NCI-H2227 treated with DMSO at 0.1 percent for 48 hours (cell line): ENCODE measurements around the gene ZNF134.
A peak's percentile ranks its signal among the peaks of the same experiment; 100 is the strongest.

Experiments used
- DNase-seq: peaks from one replicate; lab custom pipeline; 2025; lab: John Stamatoyannopoulos, UW

The ZNF134 gene

DNA sequence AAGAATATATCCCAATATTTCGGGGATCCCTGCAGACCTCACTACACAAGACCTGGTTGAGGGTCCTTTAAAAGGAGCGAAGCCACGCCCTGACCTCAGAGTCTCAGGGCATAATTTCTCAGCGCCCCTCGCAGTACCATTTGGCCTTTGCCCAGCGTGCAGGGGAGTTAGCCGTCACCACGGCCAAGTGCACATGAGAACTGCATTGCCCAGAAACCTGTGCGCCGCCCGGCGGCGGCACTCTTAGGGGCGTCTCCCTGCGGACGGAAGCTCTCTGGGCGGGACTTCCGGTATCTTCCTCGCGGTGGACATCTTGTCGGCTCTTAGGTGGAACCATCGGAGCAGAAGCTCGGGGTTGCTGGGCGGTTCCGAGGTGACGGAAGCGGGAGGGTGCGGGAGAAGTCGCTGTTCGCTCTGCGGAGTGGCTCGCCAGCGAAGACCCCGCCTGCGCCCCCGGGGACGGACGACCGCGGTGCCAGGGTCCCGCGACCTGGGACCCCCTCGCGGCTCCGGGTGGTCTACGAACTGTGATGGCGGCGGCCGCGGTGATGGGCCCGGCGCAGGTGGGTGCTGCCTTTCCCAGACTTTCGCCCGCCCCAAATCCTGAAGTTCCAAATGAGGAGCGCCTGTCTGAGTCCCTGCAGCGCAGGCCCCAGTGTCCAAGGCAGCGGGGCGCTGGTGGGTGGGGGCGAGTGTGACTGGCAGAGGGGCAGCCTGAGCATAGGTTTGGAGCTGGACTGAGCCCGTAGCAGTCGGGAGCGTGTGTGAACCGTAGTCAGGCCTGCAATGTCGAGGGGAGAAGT, at the start of gene ZNF134:
ZNF134 (plus strand) TSS at position 302 of the 803 bp plus-strand sequence. CDS start 5,227 bp downstream, outside the sequence.
- DNase-seq: peak; percentile 97

DNA sequence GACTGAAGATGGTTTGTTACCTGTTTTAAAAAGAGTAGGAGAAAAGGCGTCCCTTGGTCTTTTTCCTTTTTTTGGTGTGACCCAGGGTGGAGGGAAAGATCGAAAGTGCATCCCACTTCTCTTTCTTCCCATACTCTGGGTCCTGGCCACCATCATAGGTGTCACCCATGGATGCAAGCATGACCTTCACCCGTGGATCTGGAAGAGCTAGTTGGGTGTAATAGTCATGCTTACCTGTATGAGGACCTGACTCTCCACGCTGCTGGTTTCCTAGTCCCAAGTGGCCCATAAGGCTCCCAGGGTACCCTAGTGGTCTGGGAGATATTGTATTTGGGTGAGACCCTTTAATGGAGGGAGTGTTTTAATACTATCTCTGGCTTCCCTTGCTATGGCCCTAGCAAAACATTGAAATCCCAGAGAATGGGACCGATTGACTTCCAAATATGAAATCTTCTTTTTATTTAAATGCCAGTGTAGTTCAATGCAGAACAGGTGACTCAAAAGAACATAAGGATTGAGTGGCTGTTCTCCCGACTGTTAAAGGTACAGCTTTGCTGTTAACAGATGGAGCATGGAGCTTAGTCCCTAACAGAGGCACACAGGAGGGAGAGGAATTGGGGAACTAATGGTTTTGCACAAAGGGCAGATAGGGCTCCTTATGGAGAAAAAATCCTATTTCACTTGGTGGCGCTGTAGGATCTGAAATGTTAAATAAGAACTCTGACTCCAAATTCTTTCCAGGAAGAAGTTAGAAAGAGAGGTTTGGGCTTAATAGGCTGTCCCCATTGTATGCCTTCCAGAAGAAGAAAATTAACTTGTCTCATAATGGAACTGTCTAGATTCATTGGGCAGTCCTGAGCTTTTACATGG, 47.4 kb upstream of the ZNF134 start:
- no peak for DNase-seq

DNA sequence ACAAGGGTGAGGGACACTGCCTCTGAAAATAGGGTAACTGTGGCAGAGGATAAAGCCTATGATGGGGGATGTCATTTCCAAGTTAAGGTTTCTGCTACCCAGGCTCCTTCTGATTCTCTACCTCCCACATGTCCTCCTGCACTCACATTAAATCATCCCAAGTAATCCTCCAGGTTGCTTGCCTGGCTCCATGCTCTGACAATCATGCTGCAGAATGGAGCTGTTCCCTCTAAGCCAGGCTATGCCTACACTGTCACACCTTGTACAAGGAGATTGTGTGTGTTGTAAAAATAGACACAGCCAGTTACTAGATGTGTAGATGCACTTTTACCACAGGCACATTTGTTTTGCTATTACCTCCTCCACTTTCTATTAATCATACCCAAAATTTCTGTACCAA, 43.3 kb upstream of the ZNF134 start:
- DNase-seq: no peak

DNA sequence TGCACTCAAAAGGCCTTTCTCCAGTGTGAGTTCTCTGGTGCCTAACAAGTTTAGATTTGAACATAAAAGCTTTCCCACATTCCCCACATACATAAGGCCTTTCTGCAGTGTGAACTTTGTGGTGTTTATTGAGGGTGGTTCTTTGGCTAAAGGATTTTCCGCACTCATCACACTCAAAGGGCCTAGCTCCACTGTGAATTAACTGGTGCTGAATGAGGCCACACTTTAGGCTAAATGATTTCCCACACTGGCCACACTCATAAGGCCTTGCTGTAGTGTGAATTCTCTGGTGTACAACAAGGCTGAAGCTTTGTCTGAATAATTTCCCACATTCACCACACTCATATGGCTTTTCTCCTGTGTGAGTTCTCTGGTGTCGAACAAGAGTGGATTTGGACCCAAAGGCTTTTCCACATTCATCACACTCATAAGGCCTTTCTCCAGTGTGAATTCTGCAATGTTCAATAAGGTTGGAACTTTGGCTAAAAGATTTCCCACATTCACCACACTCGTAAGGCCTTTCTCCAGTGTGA, 41.6 kb upstream of the ZNF134 start:
- no peak for DNase-seq

DNA sequence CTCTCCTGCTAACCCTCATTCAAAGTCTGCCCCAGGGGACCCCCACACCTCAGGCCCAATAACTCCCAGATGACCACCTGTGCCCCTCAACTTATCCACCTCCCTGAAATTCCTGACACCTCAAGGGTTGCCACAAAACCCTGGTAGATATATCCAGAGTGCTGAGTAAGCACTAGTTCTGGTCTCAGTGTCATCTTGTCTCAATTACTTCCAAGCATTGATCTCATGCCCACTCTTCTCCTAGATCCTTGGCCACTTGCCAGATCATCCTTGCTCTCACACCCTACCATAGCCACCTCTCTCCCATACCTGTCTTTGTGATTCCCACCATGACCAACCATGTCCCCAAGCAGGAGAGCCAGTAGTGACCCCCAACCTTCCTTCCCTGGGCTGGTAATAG, 37.4 kb upstream of the ZNF134 start:
- DNase-seq: no peak

DNA sequence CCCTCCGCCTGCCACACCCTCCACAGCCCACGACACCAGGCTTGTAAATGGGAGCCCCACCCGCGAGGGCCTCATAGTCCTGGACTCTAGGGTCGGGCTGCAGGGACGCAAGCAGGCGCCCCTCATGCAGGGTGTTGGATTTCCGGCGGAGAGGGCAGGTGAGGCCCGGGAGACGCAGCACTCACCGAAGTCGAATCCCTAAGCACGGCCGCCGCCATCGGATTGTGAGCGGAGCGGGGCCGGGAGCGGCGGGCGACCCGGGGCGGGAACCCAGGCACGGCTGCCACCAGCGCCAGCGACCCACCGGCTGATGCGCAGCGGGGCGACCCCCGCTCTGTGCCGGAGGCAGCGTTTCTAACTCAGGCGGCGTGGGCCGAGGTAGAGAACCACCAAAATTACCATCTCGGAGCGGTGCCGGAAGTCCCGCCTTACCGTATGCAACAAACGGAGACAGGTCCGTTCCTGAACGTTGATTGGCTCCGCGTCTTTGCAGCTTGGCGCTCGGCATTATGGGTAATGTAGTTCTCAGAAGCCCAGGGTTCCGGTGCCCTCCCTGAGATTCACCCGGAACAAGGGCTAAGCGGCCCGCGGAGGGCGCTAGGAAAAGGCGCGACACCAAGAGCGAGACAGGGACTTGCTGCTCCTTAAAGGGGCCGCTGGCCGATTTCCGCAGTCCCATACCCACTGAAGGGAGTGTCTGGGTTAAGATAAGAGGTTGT, 35.4 kb upstream of the ZNF134 start, which contains the start of gene ZNF416:
ZNF416 (minus strand) TSS at position 425 of the 719 bp plus-strand sequence; CDS start at position 218, 207 bp downstream.
- peak; percentile 100 for DNase-seq

DNA sequence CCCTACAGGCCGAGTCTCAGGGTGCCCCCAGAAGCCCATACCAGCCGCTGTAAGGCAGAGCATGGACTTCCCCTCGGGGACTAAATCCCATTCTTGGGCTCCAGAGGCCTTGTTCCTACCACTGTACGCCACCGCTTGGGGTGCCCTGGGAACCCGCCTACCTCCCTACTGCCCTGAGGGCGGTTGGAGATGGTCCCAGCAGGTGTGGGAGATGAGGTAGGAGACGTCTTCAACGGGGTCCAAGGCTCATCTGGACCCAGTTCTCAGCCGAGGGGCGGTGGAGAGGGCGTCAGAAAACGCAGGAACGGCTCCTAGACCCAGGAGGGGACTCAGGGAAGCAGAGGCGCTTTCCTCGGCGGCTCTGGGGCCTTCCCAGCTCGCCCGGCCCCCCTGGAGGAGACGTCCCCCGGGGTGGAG, 30.9 kb upstream of the ZNF134 start:
- DNase-seq: no peak

DNA sequence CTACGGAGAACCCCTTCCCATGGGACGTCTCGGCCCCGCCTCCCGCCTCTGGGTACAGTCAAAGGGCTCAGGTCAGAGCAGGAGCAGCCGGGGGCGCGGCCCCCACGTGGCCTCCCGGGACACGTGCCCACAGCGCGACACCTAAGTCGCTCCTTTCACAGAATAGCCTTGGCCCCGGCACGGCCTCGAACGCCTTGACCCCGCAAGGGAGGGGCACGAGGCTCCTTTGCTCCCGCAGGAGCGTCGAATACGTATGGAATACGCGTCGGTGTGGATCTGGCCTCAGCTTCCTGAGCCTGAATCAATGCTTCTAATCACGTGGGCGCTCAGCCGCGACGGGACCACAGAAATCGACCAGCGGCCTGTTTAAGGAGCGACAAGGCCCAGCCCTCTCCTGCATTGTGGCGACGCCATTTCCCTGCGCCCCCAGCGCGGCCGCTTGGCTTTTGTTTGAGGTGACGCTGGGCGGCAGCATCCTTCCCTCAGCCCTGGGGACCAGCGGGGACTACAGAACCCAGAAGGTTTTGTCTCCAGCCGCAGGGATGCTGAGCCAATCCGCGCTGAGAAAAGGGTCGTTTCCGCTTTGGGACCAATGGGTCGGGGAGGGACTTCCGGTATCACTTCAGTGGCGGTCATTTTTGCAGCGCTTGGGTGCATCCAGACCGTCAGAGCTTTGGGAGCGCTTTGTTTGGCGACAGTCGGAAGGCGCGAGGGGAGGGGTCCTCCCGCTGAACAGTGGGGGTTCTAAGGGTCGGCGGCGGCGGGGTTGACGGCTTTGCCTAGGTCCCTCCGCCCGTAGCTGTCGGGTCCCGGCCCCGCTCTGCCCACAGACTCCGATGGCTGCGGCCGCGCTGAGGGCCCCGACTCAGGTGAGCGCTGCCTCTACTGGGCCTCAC, 30.3 kb upstream of the ZNF134 start, which contains the start of gene ZIK1:
ZIK1 (plus strand) TSS at position 625 of the 896 bp plus-strand sequence; CDS start at position 837, 212 bp downstream.
- DNase-seq: peak; percentile 88

DNA sequence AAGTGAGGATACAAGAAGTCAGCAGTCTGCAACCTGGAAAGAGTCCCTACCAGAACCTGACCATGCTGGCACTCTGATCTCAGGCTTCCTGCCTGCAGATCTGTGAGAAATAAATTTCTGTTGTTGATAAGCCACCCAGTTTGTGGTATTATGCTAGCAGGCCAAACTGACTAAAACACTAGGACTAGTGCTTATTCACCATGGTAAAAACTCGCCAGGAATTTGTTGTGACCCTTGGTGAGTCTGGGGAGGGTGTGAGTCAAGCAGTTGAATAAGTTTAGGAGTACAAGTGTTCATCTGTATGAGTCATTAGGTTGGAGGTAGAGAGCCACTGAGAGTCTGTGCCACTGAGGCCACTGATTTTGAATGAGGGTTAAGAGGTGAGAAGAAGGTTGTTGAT, 26.5 kb upstream of the ZNF134 start:
- no peak for DNase-seq

DNA sequence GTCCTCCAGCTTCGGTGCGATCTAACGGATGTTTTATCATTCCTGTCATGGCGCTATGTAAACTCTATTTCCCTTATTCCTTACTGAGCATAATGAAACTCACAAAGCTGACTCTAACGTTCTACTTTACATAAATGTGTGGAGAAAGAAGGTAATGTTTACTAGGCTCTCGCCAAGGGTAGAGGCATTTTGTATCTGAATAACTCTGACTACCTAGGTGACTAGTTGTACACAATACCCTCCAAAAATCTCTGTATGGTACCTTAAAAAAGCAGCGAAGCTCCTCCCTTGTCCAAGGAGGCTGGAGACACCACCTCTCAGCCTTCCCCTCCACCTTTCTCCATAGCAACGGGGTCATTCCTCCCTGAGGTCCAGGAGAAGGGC, 14.7 kb upstream of the ZNF134 start:
- DNase-seq: no peak

DNA sequence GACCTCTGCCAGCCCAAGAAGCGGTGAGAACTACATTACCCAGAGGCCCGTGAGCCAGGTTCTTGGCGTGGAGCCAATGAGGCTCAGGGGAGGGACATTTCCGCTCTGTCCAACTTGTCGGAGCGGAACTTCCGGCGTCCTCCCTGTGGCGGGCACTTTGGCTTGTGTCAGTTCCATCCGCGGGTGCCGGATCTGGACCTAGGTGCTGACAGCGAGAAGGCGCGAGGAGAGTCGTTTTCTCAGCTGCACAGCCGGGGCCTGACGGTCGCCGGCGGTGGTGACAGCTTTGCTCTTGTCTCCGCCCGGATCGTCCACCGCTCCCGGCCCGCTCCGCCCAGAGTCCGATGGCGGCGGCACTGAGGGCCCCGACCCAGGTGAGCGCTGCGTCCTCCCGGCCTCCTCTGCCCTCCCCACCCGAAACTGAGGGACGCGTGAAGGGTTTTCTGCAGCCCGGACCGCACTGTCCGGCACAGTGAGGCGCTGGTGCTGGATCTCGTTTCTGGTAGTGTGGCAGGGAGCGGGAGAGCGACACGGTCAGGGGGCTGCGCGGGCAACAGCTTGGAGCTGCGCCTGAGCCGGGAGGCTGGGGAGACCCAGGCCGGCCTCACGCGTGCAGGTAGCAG, 14.2 kb upstream of the ZNF134 start, which contains the start of gene ZNF530:
ZNF530 (plus strand) TSS at position 125 of the 623 bp plus-strand sequence. CDS start 4,461 bp downstream, outside the sequence.
- peak; percentile 95 for DNase-seq

DNA sequence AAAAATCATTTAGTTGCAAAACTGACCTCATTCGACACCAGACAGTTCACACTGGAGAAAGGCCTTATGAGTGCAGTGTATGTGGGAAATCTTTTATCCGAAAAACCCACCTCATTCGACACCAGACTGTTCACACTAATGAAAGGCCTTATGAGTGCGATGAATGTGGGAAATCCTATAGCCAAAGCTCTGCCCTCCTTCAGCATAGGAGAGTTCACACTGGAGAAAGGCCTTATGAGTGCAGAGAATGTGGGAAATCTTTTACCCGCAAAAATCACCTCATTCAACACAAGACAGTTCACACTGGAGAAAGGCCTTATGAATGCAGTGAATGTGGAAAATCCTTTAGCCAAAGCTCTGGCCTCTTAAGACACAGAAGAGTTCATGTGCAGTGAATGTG, 7.1 kb upstream of the ZNF134 start:
- DNase-seq: no peak

DNA sequence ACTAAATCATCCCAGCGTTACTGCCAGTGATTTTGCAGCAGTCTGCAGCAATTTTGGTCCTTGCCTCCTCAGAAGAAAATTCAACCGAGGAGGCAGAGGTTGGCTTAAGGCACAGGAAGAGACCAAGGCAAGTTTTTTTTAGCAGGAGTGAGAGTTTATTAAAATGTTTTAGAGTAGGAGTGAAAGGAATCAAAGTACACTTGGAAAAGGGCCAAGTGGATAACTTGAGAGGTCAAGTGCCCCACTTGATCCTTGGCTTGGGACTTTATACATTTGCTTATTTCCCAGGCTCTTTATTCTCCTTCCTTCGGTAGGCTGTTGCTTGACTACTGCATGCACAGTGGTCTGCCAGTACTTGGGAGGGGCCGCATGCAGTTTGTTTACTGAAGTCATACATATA, 2.9 kb upstream of the ZNF134 start:
- no peak for DNase-seq

DNA sequence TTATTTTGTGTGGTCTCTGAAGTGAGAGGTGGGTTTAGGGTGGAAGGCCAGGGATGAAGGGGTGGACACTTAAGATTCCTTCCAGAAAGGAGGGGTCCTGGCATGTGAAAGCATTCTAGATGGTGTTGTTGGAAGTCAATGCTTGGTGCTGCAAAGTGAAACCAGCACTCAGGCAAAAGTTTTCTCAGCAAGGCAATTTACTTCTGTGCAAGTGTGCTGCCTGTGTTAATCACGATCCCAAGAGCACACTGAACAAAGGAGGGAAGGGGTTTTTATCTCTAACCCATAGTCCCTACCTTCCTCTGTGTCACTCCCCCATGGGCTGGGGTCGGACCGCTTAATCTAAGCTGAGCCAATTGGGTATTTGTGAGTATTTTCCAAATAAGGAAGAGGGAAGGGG, 1.3 kb downstream of the ZNF134 start:
- no peak for DNase-seq

DNA sequence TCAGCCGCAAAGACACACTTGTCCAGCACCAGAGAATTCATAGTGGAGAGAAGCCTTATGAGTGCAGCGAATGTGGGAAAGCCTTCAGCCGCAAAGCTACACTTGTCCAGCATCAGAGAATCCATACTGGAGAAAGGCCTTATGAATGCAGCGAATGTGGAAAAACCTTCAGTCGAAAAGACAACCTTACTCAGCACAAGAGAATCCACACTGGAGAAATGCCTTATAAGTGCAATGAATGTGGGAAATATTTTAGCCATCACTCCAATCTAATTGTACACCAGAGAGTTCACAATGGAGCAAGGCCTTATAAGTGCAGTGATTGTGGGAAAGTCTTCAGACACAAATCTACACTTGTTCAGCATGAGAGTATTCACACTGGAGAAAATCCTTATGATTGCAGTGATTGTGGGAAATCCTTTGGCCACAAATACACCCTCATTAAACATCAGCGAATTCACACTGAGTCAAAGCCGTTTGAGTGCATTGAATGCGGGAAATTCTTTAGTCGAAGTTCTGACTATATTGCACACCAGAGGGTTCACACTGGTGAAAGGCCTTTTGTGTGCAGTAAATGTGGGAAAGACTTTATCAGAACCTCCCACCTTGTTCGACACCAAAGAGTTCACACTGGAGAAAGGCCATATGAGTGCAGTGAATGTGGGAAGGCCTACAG, 6.8 kb downstream of the ZNF134 start:
- no peak for DNase-seq

DNA sequence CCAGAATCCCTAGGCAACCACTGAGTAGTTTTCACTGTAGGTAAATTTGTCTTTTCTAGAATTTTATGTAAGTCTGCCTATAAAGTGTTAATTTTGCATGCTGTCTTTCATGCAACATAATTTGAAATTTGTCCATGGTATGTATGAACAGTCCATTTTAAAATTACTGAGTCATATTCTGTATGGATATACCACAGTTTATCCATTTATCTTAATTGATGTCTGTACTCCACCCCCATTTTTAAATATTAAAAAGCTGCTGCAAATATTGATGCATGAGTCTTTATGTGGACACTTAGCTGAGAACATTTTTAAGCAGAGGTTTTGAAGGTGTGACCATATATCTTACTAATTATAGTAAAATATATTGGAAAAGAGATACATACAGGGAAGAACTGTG, 9.0 kb downstream of the ZNF134 start:
- DNase-seq: no peak

DNA sequence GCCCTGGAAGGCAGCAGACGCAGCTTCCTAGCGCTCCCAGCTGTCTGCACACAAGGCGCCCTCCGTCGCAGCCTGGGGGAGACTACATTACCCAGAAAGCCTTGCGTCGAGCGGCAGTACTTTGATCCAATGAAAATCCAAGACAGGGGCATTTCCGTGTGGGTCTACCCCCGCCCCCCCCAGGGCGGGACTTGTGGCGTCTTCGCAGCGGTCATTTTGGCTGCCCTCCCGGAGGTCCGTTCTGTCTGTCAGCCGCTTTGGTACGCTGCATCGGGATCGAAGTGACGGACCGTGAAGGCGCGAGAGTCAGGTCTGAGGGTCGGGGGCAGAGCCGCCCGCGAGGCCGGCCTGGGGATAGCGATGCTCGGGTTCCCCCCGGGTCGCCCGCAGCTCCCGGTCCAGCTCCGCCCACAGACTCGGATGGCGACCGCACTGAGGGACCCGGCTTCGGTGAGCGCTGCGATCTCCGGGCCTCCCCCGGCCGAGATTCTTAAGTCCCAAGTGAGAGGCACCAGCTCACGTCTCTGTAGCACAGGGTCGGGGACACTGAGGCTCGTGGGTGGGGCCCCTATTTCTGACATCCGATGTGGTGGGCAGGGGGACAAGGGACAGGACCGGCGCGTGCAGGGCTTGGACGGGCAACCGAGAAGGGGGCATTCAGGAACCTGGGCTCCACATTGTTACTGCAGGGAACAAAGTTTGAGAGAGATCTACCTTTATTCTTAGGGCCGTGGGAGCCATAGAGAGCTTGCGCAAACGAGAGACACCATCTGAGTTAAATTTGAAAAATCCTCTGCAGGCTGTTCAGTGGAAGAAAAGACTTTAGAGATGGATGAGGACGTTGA, 19.2 kb downstream of the ZNF134 start, which contains the start of gene ZNF211:
ZNF211 (plus strand) TSS at position 182 of the 845 bp plus-strand sequence; CDS start at position 361, 179 bp downstream.
- peak; percentile 99 for DNase-seq

DNA sequence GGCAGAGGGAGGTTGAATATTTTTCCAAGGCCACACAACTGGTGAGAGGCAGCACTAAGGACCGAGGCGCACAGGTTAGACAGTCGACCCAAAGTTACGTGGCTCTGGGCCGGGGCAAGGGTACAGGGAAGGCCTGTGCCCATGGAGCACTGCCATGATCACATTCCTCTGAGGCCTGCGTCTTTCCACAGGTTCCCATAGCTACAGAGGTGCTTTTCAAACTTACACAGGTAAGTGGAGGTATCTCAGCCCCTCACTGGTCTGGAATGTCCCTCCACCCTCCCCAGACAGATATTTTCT, 19.7 kb downstream of the ZNF134 start:
- no peak for DNase-seq

DNA sequence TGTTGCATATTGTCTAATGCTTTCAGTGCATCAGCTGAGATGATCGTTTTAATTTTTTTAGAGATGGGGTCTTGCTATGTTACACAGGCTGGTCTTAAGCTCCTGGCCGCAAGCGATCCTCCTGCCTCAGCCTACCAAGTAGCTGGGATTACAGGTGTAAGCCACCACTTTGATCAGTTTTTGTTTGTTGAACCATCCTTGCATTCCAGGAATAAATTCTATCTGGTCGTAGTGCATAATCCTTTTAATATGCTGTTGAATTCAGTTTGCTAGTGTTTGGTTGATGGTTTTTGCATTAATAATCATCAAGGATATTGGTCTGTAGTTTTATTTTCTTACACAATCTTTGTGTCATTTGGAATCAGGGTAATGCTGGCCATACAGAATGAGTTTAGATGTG, 23.3 kb downstream of the ZNF134 start:
- DNase-seq: no peak
